Measurements from ENCODE around the gene MAFG. TPM values are rescaled to one million over a fixed set of nuclear protein-coding genes. Genes with fewer than 3 reads are reported as not detected.

Gene MAFG
- polyA plus RNA-seq, 1 donor from 2014 or later: 11.8 TPM

GRCh38 chr17:81967244-81967532 is 39.7 kb upstream of the MAFG start:
- H3K9me3 ChIP-seq (ENCODE audit: low read length): no peaks in the 10 kb centered on the region
- no peak overlapping the region for H3K4me2 ChIP-seq (ENCODE audit: low read length)
- TF ChIP-seq MXI1 (conservative IDR thresholded peaks at IDR 0.05; ENCODE audit: poor library complexity, severe bottlenecking) (no peak), RAD21 (conservative IDR thresholded peaks at IDR 0.05) (no peak), EP300 (conservative IDR thresholded peaks at IDR 0.05; ENCODE audit: poor library complexity, severe bottlenecking) (no peak), SMC3 (conservative IDR thresholded peaks at IDR 0.05; ENCODE audit: poor library complexity) (no peak), CTCF (IDR thresholded peaks at IDR 0.05; ENCODE audit: poor library complexity, severe bottlenecking) (no peak), POLR2AphosphoS5 (IDR thresholded peaks at IDR 0.05) (no peak), TAF1 (IDR thresholded peaks at IDR 0.05; ENCODE audit: low read depth) (no peak), EZH2 (IDR thresholded peaks at IDR 0.05; ENCODE audit: borderline replicate concordance, insufficient read depth, low read length, poor library complexity, severe bottlenecking) (no peak), REST (IDR thresholded peaks at IDR 0.05; ENCODE audit: borderline replicate concordance) (no peak)
- H3K27ac ChIP-seq (ENCODE audit: low read length): no peak overlapping the region
- H3F3A ChIP-seq (ENCODE audit: insufficient read depth, low read length, poor library complexity, severe bottlenecking): no peaks in the 10 kb centered on the region
- no peaks in the 10 kb centered on the region for H4K20me1 ChIP-seq (ENCODE audit: insufficient read depth)
- H2AFZ ChIP-seq (ENCODE audit: low read depth, low read length): no peak overlapping the region
- no peak overlapping the region for H3K9ac ChIP-seq (ENCODE audit: low read length)
- no peaks in the 10 kb centered on the region for H3K79me2 ChIP-seq (replicated peaks; ENCODE audit: insufficient read depth, low read length)
- no peaks in the 10 kb centered on the region for H3K9me2 ChIP-seq (ENCODE audit: insufficient read depth, low read length)
- no peaks in the 10 kb centered on the region for H3K36me3 ChIP-seq (ENCODE audit: insufficient read depth, low read length)
- H3K4me3 ChIP-seq (ENCODE audit: low read length): no peak overlapping the region
- H3K27me3 ChIP-seq (ENCODE audit: insufficient read depth, low read depth, low read length): peaks cover 19% of the 10 kb centered on the region

GRCh38 chr17:81966343-81967243 is 39.1 kb upstream of the MAFG start:
- H3K27ac ChIP-seq (ENCODE audit: low read length): no peak overlapping the region
- no peaks in the 10 kb centered on the region for H3F3A ChIP-seq (ENCODE audit: insufficient read depth, low read length, poor library complexity, severe bottlenecking)
- no peak overlapping the region for H2AFZ ChIP-seq (ENCODE audit: low read depth, low read length)
- H3K4me3 ChIP-seq (ENCODE audit: low read length): no peak overlapping the region
- no peaks in the 10 kb centered on the region for H3K9me2 ChIP-seq (ENCODE audit: insufficient read depth, low read length)
- no peaks in the 10 kb centered on the region for H3K79me2 ChIP-seq (replicated peaks; ENCODE audit: insufficient read depth, low read length)
- no peaks in the 10 kb centered on the region for H3K36me3 ChIP-seq (ENCODE audit: insufficient read depth, low read length)
- no peak overlapping the region for H3K4me2 ChIP-seq (ENCODE audit: low read length)
- no peaks in the 10 kb centered on the region for H4K20me1 ChIP-seq (ENCODE audit: insufficient read depth)
- H3K9ac ChIP-seq (ENCODE audit: low read length): no peak overlapping the region
- peaks cover 25% of the 10 kb centered on the region for H3K27me3 ChIP-seq (ENCODE audit: insufficient read depth, low read depth, low read length)
- H3K9me3 ChIP-seq (ENCODE audit: low read length): no peaks in the 10 kb centered on the region
- TF ChIP-seq RAD21 (conservative IDR thresholded peaks at IDR 0.05) (no peak), CTCF (IDR thresholded peaks at IDR 0.05; ENCODE audit: poor library complexity, severe bottlenecking) (no peak), MXI1 (conservative IDR thresholded peaks at IDR 0.05; ENCODE audit: poor library complexity, severe bottlenecking) (no peak), SMC3 (conservative IDR thresholded peaks at IDR 0.05; ENCODE audit: poor library complexity) (no peak), REST (IDR thresholded peaks at IDR 0.05; ENCODE audit: borderline replicate concordance) (no peak), TAF1 (IDR thresholded peaks at IDR 0.05; ENCODE audit: low read depth) (no peak), EP300 (conservative IDR thresholded peaks at IDR 0.05; ENCODE audit: poor library complexity, severe bottlenecking) (no peak), POLR2AphosphoS5 (IDR thresholded peaks at IDR 0.05) (no peak), EZH2 (IDR thresholded peaks at IDR 0.05; ENCODE audit: borderline replicate concordance, insufficient read depth, low read length, poor library complexity, severe bottlenecking) (no peak)
